Femur (tissue), 1 donor: ENCODE measurements around the gene RBKS.

Experiments used
- DNase-seq: peaks from one replicate; pipeline ENCODE4 v3.0.0-alpha.2; 2017

The RBKS gene

GRCh38 chr2:27890146-27890923 is at the start of gene RBKS, which contains the start of gene BABAM2:
Gene RBKS (minus strand): TSS chr2:27890387. CDS start chr2:27890345, 42 bp downstream.
Gene BABAM2 (plus strand): TSS chr2:27890729. CDS start chr2:27894557, 3,828 bp downstream.
- peak; percentile 91 for DNase-seq

GRCh38 chr2:27935026-27935425 is 44.8 kb upstream of the RBKS start:
- no peak for DNase-seq

- no peak for DNase-seq
Observed at GRCh38 chr2:27932396-27932795, 42.2 kb upstream of the RBKS start.

- DNase-seq = no peak
Observed at GRCh38 chr2:27931361-27931950, 41.3 kb upstream of the RBKS start.

- DNase-seq = no peak
Observed at GRCh38 chr2:27929916-27930486, 39.8 kb upstream of the RBKS start.

- no peak for DNase-seq
Observed at GRCh38 chr2:27925766-27926472, 35.7 kb upstream of the RBKS start.

GRCh38 chr2:27922842-27923241 is 32.7 kb upstream of the RBKS start:
- no peak for DNase-seq

GRCh38 chr2:27921880-27922547 is 31.8 kb upstream of the RBKS start:
- no peak for DNase-seq

GRCh38 chr2:27921424-27921823 is 31.2 kb upstream of the RBKS start:
- no peak for DNase-seq

- no peak for DNase-seq
Observed at GRCh38 chr2:27920148-27920885, 30.1 kb upstream of the RBKS start.

GRCh38 chr2:27916293-27916995 is 26.3 kb upstream of the RBKS start:
- no peak for DNase-seq

GRCh38 chr2:27915874-27916273 is 25.7 kb upstream of the RBKS start:
- no peak for DNase-seq

- DNase-seq = no peak
Observed at GRCh38 chr2:27915191-27915590, 25.0 kb upstream of the RBKS start.

- no peak for DNase-seq
Observed at GRCh38 chr2:27914805-27915175, 24.6 kb upstream of the RBKS start.

- DNase-seq = no peak
Observed at GRCh38 chr2:27914041-27914804, 24.0 kb upstream of the RBKS start.

GRCh38 chr2:27912512-27912911 is 22.3 kb upstream of the RBKS start:
- DNase-seq = no peak

- DNase-seq = no peak
Observed at GRCh38 chr2:27911458-27912210, 21.4 kb upstream of the RBKS start.

- no peak for DNase-seq
Observed at GRCh38 chr2:27909901-27910300, 19.7 kb upstream of the RBKS start.

- DNase-seq = no peak
Observed at GRCh38 chr2:27907547-27907946, 17.4 kb upstream of the RBKS start.

- DNase-seq = no peak
Observed at GRCh38 chr2:27906074-27906473, 15.9 kb upstream of the RBKS start.
